ENCODE data around the gene KLHL35.

Gene KLHL35

GRCh38 chr11:75468534-75469340, 35.7 kb upstream of the KLHL35 start:
- DNase-seq = no peak

GRCh38 chr11:75467881-75468280, 34.9 kb upstream of the KLHL35 start:
- no peak for DNase-seq

- DNase-seq = no peak
These were observed 34.3 kb upstream of the KLHL35 start for GRCh38 chr11:75467311-75467710.

- DNase-seq = no peak
These were observed 32.9 kb upstream of the KLHL35 start for GRCh38 chr11:75465701-75466531.

GRCh38 chr11:75463106-75463774, 30.2 kb upstream of the KLHL35 start:
- no peak for DNase-seq

- no peak for DNase-seq
These were observed 29.2 kb upstream of the KLHL35 start for GRCh38 chr11:75462117-75462653.

GRCh38 chr11:75461151-75461550, 28.1 kb upstream of the KLHL35 start:
- DNase-seq = no peak

- DNase-seq = no peak
These were observed 23.7 kb upstream of the KLHL35 start for GRCh38 chr11:75456596-75457183.

GRCh38 chr11:75454987-75455386, 22.0 kb upstream of the KLHL35 start:
- DNase-seq = no peak

GRCh38 chr11:75453916-75454655, 21.1 kb upstream of the KLHL35 start:
- DNase-seq = no peak

- DNase-seq = peak; percentile 28
These were observed 18.1 kb upstream of the KLHL35 start for GRCh38 chr11:75450826-75451821.

- no peak for DNase-seq
These were observed 17.2 kb upstream of the KLHL35 start for GRCh38 chr11:75450236-75450635.

- DNase-seq = no peak
These were observed 16.8 kb upstream of the KLHL35 start for GRCh38 chr11:75449776-75450175.

GRCh38 chr11:75449271-75449670, 16.3 kb upstream of the KLHL35 start:
- no peak for DNase-seq

GRCh38 chr11:75447415-75447814, 14.4 kb upstream of the KLHL35 start:
- no peak for DNase-seq

GRCh38 chr11:75445315-75445953, 12.4 kb upstream of the KLHL35 start:
- peak; percentile 75 for DNase-seq

GRCh38 chr11:75443043-75443442, 10.0 kb upstream of the KLHL35 start:
- no peak for DNase-seq

- DNase-seq = no peak
These were observed 9.3 kb upstream of the KLHL35 start for GRCh38 chr11:75442161-75442885.

- DNase-seq = no peak
These were observed 8.8 kb upstream of the KLHL35 start for GRCh38 chr11:75441804-75442132.
